Upper lobe of left lung (tissue), 6 donors: ENCODE measurements around the gene MAMSTR. TPM values are rescaled to one million over a fixed set of nuclear protein-coding genes. Genes with fewer than 3 reads are reported as not detected.

Experiments used
- ATAC-seq, 2 donors: fragments of 200-7000 bp; cut with Tn5 transposase; one replicate each; pipeline ENCODE4 v1.9.1; 2022; ENCODE audit warnings: mild to moderate bottlenecking in 2 of 2, moderate library complexity in 2 of 2; ENCODE audit not compliant: low FRiP score in 2 of 2
- DNase-seq, 2 donors: peaks; one replicate each; pipeline ENCODE4 v3.0.0-alpha.2; 2019 to 2020
- H3K27ac ChIP-seq, 4 donors: fragments of 200-600 bp; sonication (generic); one replicate each; pipeline ENCODE4 v1.5.1; 2016 to 2019
- H3K27me3 ChIP-seq, 4 donors: fragments of 200-600 bp; sonication (generic); one replicate each; pipeline ENCODE4 v1.5.1; 2017 to 2019
- H3K36me3 ChIP-seq, 4 donors: fragments of 200-600 bp; sonication (generic); one replicate each; pipeline ENCODE4 v1.5.1; 2016 to 2019
- H3K4me1 ChIP-seq, 4 donors: fragments of 200-600 bp; sonication (generic); one replicate each; pipeline ENCODE4 v1.5.1; 2018 to 2019
- H3K4me3 ChIP-seq, 4 donors: fragments of 200-600 bp; sonication (generic); one replicate each; pipeline ENCODE4 v1.5.1; 2017 to 2019; ENCODE audit warnings: mild to moderate bottlenecking in 2 of 4, moderate library complexity in 1 of 4
- H3K9me3 ChIP-seq, 4 donors: fragments of 200-600 bp; sonication (generic); one replicate each; pipeline ENCODE4 v1.5.1; 2018 to 2019
- EP300 ChIP-seq, 4 donors: sonication (generic); formaldehyde crosslinking; IDR thresholded peaks; one replicate each; pipeline ENCODE4 v1.5.1; 2017; ENCODE audit warnings: antibody characterized with exemption in 4 of 4, control low read depth in 2 of 4
- POLR2A ChIP-seq, 4 donors: fragments of 450-650 bp; IDR thresholded peaks; one replicate each; pipeline ENCODE4 v1.5.1; 2016 to 2017; ENCODE audit warnings: antibody characterized with exemption in 4 of 4, mild to moderate bottlenecking in 2 of 4
- POLR2AphosphoS5 ChIP-seq, 2 donors: sonication (generic); formaldehyde crosslinking; IDR thresholded peaks; one replicate each; pipeline ENCODE4 v1.5.1; 2017; ENCODE audit warnings: antibody characterized with exemption in 2 of 2
- WGBS, 2 donors: methylation state at CpG; one replicate each; pipeline ENCODE4 v1.1.5; 2017 to 2018; 5-methylcytosine and 5-hydroxymethylcytosine counted together
- total RNA-seq, 6 donors: library from RNA; depleted of rRNA in 4 of 6; stranded (reverse); fragments of >200 nt in 4 of 6; gene quantifications; one replicate each; pipeline versions ENCODE4 v1.1.0 to v1.2.1, GENCODE V29; 2016 to 2021
- TF ChIP-seq, protein P1 (sequence below), 6 experiments: fragments of 450-650 bp in 4 of 6; fragments of 200-600 bp in 2 of 6; sonication (generic) in 2 of 6; IDR thresholded peaks; one replicate each; pipeline ENCODE4 v1.5.1; 2016 to 2019; ENCODE audit warnings: antibody characterized with exemption in 6 of 6
- donor health status: DM: no; HTN: no; CAD: no; lungs with moderate emphysema.
- donor health status: DM: no; HTN: yes; CAD: no; lungs with severe emphysema.

The MAMSTR gene
- total RNA-seq, 6 donors from 2014 or later, result 1.1 to 3.1 (median 1.3) TPM; not detected in 1

DNA sequence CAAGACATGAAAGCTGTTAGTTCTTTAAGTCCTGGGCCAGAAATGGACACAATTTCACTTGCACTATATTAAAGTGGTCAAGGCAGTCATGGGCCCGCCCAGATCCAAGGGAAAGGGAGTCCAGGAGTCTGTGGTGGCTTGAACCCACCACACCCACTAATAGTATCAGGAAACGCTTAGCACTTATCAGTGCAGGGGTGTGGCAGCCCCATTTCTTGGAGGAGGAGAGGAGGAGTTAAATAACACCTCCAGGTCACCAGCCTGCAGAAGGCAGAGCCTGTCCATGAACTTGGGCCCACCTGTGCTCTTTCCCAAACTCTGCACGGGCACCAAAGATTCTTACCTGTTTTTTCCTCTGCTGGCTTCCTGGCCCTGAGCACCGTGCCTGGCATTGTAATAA, 41.3 kb downstream of the MAMSTR start:
- DNase-seq (no peak), ATAC-seq (no peak)
- Histone ChIP-seq H3K27me3 (no peaks in the 10 kb centered on the region), H3K4me3 (no peak overlapping the region), H3K9me3 (no peaks in the 10 kb centered on the region), H3K27ac (no peak overlapping the region), H3K4me1 (peaks cover 8 to 12% (median 8%) of the 10 kb centered on the region in 4 donors), H3K36me3 (no peaks in the 10 kb centered on the region)
- no peak for TF ChIP-seq POLR2AphosphoS5 (IDR thresholded peaks at IDR 0.05)
- no peak for TF ChIP-seq POLR2A (IDR thresholded peaks at IDR 0.05)
- TF ChIP-seq EP300 (IDR thresholded peaks at IDR 0.05), result no peak
- TF ChIP-seq, protein P1, sequence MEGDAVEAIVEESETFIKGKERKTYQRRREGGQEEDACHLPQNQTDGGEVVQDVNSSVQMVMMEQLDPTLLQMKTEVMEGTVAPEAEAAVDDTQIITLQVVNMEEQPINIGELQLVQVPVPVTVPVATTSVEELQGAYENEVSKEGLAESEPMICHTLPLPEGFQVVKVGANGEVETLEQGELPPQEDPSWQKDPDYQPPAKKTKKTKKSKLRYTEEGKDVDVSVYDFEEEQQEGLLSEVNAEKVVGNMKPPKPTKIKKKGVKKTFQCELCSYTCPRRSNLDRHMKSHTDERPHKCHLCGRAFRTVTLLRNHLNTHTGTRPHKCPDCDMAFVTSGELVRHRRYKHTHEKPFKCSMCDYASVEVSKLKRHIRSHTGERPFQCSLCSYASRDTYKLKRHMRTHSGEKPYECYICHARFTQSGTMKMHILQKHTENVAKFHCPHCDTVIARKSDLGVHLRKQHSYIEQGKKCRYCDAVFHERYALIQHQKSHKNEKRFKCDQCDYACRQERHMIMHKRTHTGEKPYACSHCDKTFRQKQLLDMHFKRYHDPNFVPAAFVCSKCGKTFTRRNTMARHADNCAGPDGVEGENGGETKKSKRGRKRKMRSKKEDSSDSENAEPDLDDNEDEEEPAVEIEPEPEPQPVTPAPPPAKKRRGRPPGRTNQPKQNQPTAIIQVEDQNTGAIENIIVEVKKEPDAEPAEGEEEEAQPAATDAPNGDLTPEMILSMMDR (IDR thresholded peaks at IDR 0.05), result no peak
- 59 to 71% methylated on average over 4 of the region's 4 CpGs for WGBS, 2 donors

DNA sequence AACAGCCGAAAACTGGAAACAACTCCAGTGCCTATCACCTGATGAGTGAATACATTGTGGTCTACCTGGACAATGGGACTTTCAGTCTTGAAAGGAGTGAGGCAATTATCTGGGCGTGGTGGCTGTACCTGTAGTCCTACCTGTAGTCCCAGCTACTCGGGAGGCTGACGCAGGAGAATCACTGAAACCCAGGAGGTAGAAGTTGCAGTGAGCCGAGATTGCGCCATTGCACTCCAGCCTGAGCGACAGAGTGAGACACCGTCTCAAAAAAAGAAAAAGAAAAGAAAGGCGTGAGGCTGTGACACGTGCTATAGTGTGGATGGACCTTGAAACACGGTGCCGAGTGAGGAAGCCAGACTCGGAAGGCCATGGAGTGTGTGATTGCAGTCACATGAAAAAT, 42.6 kb downstream of the MAMSTR start:
- TF ChIP-seq POLR2AphosphoS5 (IDR thresholded peaks at IDR 0.05) (no peak), EP300 (IDR thresholded peaks at IDR 0.05) (no peak), POLR2A (IDR thresholded peaks at IDR 0.05) (no peak)
- TF ChIP-seq, protein P1 (IDR thresholded peaks at IDR 0.05), result no peak
- Histone ChIP-seq H3K27me3 (no peaks in the 10 kb centered on the region), H3K4me1 (peaks cover 8 to 12% (median 8%) of the 10 kb centered on the region in 4 donors), H3K9me3 (no peaks in the 10 kb centered on the region), H3K4me3 (no peak overlapping the region), H3K27ac (no peak overlapping the region), H3K36me3 (no peaks in the 10 kb centered on the region)
- ATAC-seq (no peak), DNase-seq (no peak)
- WGBS, 2 donors, result 92 to 95% methylated on average over 12 to 13 of the region's 13 CpGs

DNA sequence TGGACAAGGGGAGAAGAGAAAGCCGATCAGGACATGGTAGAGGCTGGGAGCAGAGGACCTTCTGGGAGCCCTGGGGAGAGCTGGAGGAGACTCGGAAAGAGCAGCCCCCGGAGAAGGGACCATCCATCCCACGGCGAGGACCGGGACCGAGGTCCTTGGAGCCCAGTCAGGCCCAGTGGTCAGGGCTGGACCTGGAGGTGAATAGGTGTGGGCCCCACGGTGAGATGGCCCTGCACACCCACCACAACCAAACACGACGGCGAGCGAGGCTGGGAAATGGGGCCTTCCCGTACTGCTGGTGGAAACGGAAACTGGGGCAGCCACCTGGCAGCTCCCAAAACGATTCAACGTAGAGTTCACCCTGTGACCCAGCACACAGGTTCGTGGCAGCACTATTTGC, 43.0 kb downstream of the MAMSTR start:
- Histone ChIP-seq H3K9me3 (no peaks in the 10 kb centered on the region), H3K27me3 (no peaks in the 10 kb centered on the region), H3K27ac (no peak overlapping the region), H3K4me3 (no peak overlapping the region), H3K4me1 (peaks cover 8 to 12% (median 8%) of the 10 kb centered on the region in 4 donors), H3K36me3 (no peaks in the 10 kb centered on the region)
- ATAC-seq (no peak), DNase-seq (no peak)
- 87 to 93% methylated on average over 14 to 16 of the region's 17 CpGs for WGBS, 2 donors
- TF ChIP-seq POLR2AphosphoS5 (IDR thresholded peaks at IDR 0.05) (no peak), POLR2A (IDR thresholded peaks at IDR 0.05) (no peak), EP300 (IDR thresholded peaks at IDR 0.05) (no peak)
- TF ChIP-seq, protein P1 (IDR thresholded peaks at IDR 0.05), result no peak

DNA sequence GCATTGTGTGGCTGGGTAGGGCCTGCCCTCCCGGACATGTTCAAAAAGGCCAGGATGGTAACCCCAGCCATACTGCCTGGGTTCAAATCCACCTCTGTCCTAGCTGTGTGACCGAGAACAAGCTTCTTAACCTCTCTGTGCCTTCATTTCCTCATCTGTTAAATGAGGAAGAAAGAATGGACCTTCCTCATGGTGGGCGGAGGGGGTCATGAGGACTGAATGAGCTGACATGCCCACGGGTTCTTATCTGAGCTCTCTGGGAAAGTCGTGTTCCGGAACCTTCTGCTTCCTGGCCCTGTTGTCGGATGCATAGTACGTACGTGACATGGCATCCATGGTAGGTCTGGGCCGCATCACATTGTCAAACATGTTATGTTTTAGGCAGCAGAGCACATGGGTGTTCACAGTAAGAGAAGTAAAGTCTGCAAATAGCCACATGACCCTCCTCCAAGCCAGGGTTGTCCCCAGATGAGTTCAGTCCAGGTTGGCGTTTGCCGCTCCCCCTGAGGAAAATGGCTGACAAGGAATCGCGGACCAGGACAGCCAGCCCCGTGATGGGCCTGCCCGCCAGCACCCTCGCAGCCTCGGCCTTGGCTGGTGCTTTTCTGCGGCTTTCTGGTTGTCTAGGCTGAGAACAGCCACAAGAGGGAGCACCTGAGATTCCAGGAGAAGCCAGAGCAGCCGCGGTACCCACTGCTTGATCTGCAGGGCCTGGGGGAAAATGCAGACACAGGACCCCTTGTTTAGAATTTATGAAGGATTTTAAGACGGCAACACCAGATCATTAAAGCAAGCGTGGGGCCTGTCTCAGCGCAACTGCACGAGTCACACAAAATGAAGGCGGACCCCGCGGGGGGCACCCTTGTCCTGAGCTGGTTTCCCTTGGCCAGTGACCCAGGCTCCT, 44.4 kb downstream of the MAMSTR start:
- Histone ChIP-seq H3K27me3 (no peaks in the 10 kb centered on the region), H3K4me1 (peaks cover 8 to 12% (median 8%) of the 10 kb centered on the region in 4 donors), H3K27ac (peak overlapping the region in 2 of 4 donors; percentile 2 to 20), H3K36me3 (no peaks in the 10 kb centered on the region), H3K4me3 (no peak overlapping the region), H3K9me3 (no peaks in the 10 kb centered on the region)
- TF ChIP-seq EP300 (IDR thresholded peaks at IDR 0.05), result no peak
- TF ChIP-seq, protein P1 (IDR thresholded peaks at IDR 0.05), result peak; percentile 85 to 88 (median 86)
- peak in 1 of 2 donors; percentile 13 for TF ChIP-seq POLR2AphosphoS5 (IDR thresholded peaks at IDR 0.05)
- no peak for TF ChIP-seq POLR2A (IDR thresholded peaks at IDR 0.05)
- WGBS, 2 donors, result 40 to 50% methylated on average over 10 to 28 of the region's 28 CpGs
- peak; percentile 83 to 87 for DNase-seq
- ATAC-seq, result peak; percentile 58 to 90
